HepG2 (cell line): ENCODE measurements around the gene PCBP4. TPM values are rescaled to one million over a fixed set of nuclear protein-coding genes. Genes with fewer than 3 reads are reported as not detected.

Experiments used
- DMAP1 ChIP-seq: IDR thresholded peaks from 2 replicates; pipeline ENCODE4 v1.6.1; 2016
- FIP1L1 ChIP-seq: fragments of 200-400 bp; formaldehyde crosslinking; IDR thresholded peaks from 2 replicates; pipeline ENCODE4 v1.6.1; 2018; ENCODE audit warnings: low read depth, mild to moderate bottlenecking, low read length, moderate library complexity, borderline replicate concordance; ENCODE audit not compliant: insufficient read depth
- FOSL2 ChIP-seq: sonication (generic); formaldehyde crosslinking; IDR thresholded peaks from 2 replicates; pipeline ENCODE4 v1.4.0; 2020; ENCODE audit warnings: missing genetic modification reagents
- FOXA3 ChIP-seq: IDR thresholded peaks from 2 replicates; pipeline ENCODE4 v1.6.1; 2016; ENCODE audit warnings: missing genetic modification reagents, missing compliant biosample characterization
- HCFC1 ChIP-seq: fragments of 150-350 bp; IDR thresholded peaks from 2 replicates; pipeline ENCODE4 v1.6.1; 2014; ENCODE audit warnings: low read depth, low read length
- KAT2B ChIP-seq: fragments of 150-350 bp; IDR thresholded peaks from 2 replicates; pipeline ENCODE4 v1.6.1; 2014; ENCODE audit warnings: low read depth, low read length, borderline replicate concordance
- KDM5B ChIP-seq: sonication (generic); formaldehyde crosslinking; IDR thresholded peaks from 2 replicates; pipeline ENCODE4 v1.4.0; 2020; ENCODE audit warnings: missing genetic modification reagents, mild to moderate bottlenecking, borderline replicate concordance
- MAFF ChIP-seq: IDR thresholded peaks from 2 replicates; pipeline ENCODE4 v1.6.1; 2011; ENCODE audit warnings: low read depth, low read length, improper control_type of control experiment
- MTA1 ChIP-seq: sonication (generic); formaldehyde crosslinking; IDR thresholded peaks from 2 replicates; pipeline ENCODE4 v1.4.0; 2020; ENCODE audit warnings: missing genetic modification reagents, mild to moderate bottlenecking, borderline replicate concordance
- NFRKB ChIP-seq: fragments of 450-650 bp; IDR thresholded peaks from 2 replicates; pipeline ENCODE4 v1.6.1; 2017
- ONECUT2 ChIP-seq: sonication (generic); formaldehyde crosslinking; IDR thresholded peaks from 2 replicates; pipeline ENCODE4 v1.4.0; 2020; ENCODE audit warnings: missing genetic modification reagents
- RNF2 ChIP-seq: fragments of 450-650 bp; conservative IDR thresholded peaks from 2 replicates; pipeline ENCODE4 v1.6.1; 2016; ENCODE audit warnings: low read depth
- SAP130 ChIP-seq: IDR thresholded peaks from 2 replicates; pipeline ENCODE4 v1.6.1; 2016; ENCODE audit warnings: low read depth
- SIX1 ChIP-seq: sonication (generic); formaldehyde crosslinking; IDR thresholded peaks from 2 replicates; pipeline ENCODE4 v1.4.0; 2020; ENCODE audit warnings: missing genetic modification reagents, borderline replicate concordance
- SP1 ChIP-seq, 2 experiments: fragments of 450-650 bp in 1 of 2; sonication (generic) in 1 of 2; formaldehyde crosslinking in 1 of 2; IDR thresholded peaks; 2 replicates each; pipeline versions ENCODE4 v1.4.0 to v1.6.1; 2016 to 2020; ENCODE audit warnings: missing genetic modification reagents in 1 of 2
- TBX2 ChIP-seq: sonication (generic); formaldehyde crosslinking; IDR thresholded peaks from 2 replicates; pipeline ENCODE4 v1.5.0; 2020; ENCODE audit warnings: missing genetic modification reagents, mild to moderate bottlenecking, borderline replicate concordance
- TSC22D2 ChIP-seq: sonication (generic); formaldehyde crosslinking; IDR thresholded peaks from 2 replicates; pipeline ENCODE4 v1.5.1; 2020; ENCODE audit warnings: missing genetic modification reagents, mild to moderate bottlenecking, borderline replicate concordance
- ZBTB7A ChIP-seq: sonication (generic); formaldehyde crosslinking; IDR thresholded peaks from 2 replicates; pipeline ENCODE4 v1.8.0; 2022; ENCODE audit warnings: mild to moderate bottlenecking, missing genetic modification reagents
- ZFP82 ChIP-seq: sonication (generic); formaldehyde crosslinking; IDR thresholded peaks from 2 replicates; pipeline ENCODE4 v1.5.1; 2020; ENCODE audit warnings: mild to moderate bottlenecking, missing genetic modification reagents, borderline replicate concordance
- ZNF205 ChIP-seq: IDR thresholded peaks from 2 replicates; pipeline ENCODE4 v1.6.1; 2018; ENCODE audit warnings: missing biosample characterization, missing genetic modification reagents
- ZNF235 ChIP-seq: sonication (generic); formaldehyde crosslinking; IDR thresholded peaks from 2 replicates; pipeline ENCODE4 v1.8.1; 2023; ENCODE audit warnings: mild to moderate bottlenecking, missing genetic modification reagents, borderline replicate concordance
- ZNF24 ChIP-seq: fragments of 450-650 bp; IDR thresholded peaks from 2 replicates; pipeline ENCODE4 v1.6.1; 2017; ENCODE audit warnings: antibody characterized with exemption, mild to moderate bottlenecking
- ZNF747 ChIP-seq: sonication (generic); formaldehyde crosslinking; IDR thresholded peaks from 2 replicates; pipeline ENCODE4 v1.8.1; 2023; ENCODE audit warnings: missing genetic modification reagents, mild to moderate bottlenecking, borderline replicate concordance
- polyA plus RNA-seq, 8 experiments: library from polyadenylated mRNA; depleted of rRNA in 3 of 8; stranded (reverse) in 7 of 8; unstranded in 1 of 8; fragments of >200 nt; fragmentation: Illumina TruSeq in 4 of 8; extraction: Trizol in 4 of 8; gene quantifications; 2 replicates each; pipeline versions ENCODE4 v1.2.1 to v1.2.3, GENCODE V29; 2011 to 2016; ENCODE audit warnings: low read depth in 4 of 8, missing spikeins in 1 of 8, mixed read lengths in 1 of 8; ENCODE audit not compliant: insufficient read depth in 1 of 8
- total RNA-seq, 5 experiments: library from RNA; depleted of rRNA; stranded (reverse); fragments of >200 nt; fragmentation: Illumina TruSeq; extraction: Trizol; gene quantifications; 2 replicates each; pipeline ENCODE4 v1.2.3, GENCODE V29; 2016; ENCODE audit warnings: low read depth in 1 of 5
- TF ChIP-seq, protein P1 (sequence below): sonication (generic); formaldehyde crosslinking; IDR thresholded peaks from 2 replicates; pipeline ENCODE4 v1.8.0; 2022; ENCODE audit warnings: missing genetic modification reagents, mild to moderate bottlenecking, borderline replicate concordance
- TF ChIP-seq, protein P2 (sequence below): sonication (generic); formaldehyde crosslinking; IDR thresholded peaks from 2 replicates; pipeline ENCODE4 v1.8.1; 2023; ENCODE audit warnings: mild to moderate bottlenecking, inconsistent platforms, moderate library complexity, missing genetic modification reagents, borderline replicate concordance
- TF ChIP-seq, protein P3 (sequence below): sonication (generic); formaldehyde crosslinking; IDR thresholded peaks from 2 replicates; pipeline ENCODE4 v1.4.0; 2020; ENCODE audit warnings: missing genetic modification reagents
- TF ChIP-seq, protein P4 (sequence below): IDR thresholded peaks from 2 replicates; pipeline ENCODE4 v1.6.1; 2016; ENCODE audit warnings: low read depth, control low read depth

PCBP4 gene
- total and polyA plus RNA-seq, 2 of the 13 experiments (the other 11 are each of a cell fraction or from before 2014, with no cell fraction given) = 36.8 to 51.3 TPM

DNA sequence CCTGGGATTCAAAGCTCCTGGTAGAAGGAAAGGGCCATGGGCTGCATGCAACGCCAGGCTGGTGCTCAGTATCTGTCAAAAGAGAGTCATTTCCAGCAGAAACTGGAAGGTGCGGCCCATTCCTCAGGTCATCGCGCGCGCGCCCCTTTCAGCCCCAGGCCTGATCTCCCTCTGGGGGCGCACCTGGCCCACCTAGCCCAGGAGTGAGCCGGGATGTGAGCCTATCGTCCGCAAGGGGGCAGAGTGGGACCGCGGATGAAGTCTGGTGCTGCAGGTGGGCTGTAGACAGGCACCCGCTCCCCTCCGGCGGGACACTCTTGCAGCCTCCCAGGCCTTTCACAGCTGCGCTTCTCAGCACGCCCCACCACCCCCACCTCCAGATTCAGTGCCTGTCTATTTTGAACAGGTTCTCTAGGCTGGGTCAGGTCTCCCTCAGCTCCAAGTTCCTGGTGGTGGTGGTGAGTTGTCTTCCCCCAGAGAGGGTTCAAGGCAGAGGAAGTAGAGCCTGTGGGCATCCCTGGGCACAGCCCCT, 34.3 kb upstream of the PCBP4 start (continued):
- TF ChIP-seq FIP1L1 (no peak), NFRKB (no peak), TSC22D2 (CRISPR knock-in tag) (no peak), KAT2B (no peak), RNF2 (no peak), KDM5B (CRISPR knock-in tag) (peak; percentile 39; the same call in 1 of the 2 replicates), ZFP82 (CRISPR knock-in tag) (no peak), ZNF24 (no peak), ONECUT2 (no peak), ZNF235 (no peak), ZNF205 (CRISPR knock-in tag) (peak; percentile 60; the same call in 1 of the 2 replicates), ZNF747 (CRISPR knock-in tag) (no peak), FOXA3 (CRISPR knock-in tag) (no peak), SIX1 (no peak), MTA1 (CRISPR knock-in tag) (peak; percentile 71; the same call in 1 of the 2 replicates), DMAP1 (no peak), FOSL2 (peak; percentile 57), MAFF (no peak), TBX2 (CRISPR knock-in tag) (no peak), ZBTB7A (CRISPR knock-in tag) (peak; percentile 97; the same call in 1 of the 2 replicates), SAP130 (CRISPR knock-in tag) (peak; percentile 44), SP1 (IDR thresholded peaks at IDR 0.05) (no peak), SP1 (CRISPR knock-in tag; IDR thresholded peaks at IDR 0.05) (0 out of 2 replicates have a peak, but pooled peaks have one; percentile 46), HCFC1 (no peak)
- TF ChIP-seq, protein P1, sequence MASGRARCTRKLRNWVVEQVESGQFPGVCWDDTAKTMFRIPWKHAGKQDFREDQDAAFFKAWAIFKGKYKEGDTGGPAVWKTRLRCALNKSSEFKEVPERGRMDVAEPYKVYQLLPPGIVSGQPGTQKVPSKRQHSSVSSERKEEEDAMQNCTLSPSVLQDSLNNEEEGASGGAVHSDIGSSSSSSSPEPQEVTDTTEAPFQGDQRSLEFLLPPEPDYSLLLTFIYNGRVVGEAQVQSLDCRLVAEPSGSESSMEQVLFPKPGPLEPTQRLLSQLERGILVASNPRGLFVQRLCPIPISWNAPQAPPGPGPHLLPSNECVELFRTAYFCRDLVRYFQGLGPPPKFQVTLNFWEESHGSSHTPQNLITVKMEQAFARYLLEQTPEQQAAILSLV = no peak; the same call in 1 of the 2 replicates
- TF ChIP-seq, protein P2, sequence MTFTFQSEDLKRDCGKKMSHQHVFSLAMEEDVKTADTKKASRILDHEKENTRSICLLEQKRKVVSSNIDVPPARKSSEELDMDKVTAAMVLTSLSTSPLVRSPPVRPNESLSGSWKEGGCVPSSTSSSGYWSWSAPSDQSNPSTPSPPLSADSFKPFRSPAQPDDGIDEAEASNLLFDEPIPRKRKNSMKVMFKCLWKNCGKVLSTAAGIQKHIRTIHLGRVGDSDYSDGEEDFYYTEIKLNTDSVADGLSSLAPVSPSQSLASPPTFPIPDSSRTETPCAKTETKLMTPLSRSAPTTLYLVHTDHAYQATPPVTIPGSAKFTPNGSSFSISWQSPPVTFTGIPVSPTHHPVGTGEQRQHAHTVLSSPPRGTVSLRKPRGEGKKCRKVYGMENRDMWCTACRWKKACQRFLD (CRISPR knock-in tag) = no peak
- TF ChIP-seq, protein P3, sequence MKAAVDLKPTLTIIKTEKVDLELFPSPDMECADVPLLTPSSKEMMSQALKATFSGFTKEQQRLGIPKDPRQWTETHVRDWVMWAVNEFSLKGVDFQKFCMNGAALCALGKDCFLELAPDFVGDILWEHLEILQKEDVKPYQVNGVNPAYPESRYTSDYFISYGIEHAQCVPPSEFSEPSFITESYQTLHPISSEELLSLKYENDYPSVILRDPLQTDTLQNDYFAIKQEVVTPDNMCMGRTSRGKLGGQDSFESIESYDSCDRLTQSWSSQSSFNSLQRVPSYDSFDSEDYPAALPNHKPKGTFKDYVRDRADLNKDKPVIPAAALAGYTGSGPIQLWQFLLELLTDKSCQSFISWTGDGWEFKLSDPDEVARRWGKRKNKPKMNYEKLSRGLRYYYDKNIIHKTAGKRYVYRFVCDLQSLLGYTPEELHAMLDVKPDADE (CRISPR knock-in tag) = no peak
- TF ChIP-seq, protein P4, sequence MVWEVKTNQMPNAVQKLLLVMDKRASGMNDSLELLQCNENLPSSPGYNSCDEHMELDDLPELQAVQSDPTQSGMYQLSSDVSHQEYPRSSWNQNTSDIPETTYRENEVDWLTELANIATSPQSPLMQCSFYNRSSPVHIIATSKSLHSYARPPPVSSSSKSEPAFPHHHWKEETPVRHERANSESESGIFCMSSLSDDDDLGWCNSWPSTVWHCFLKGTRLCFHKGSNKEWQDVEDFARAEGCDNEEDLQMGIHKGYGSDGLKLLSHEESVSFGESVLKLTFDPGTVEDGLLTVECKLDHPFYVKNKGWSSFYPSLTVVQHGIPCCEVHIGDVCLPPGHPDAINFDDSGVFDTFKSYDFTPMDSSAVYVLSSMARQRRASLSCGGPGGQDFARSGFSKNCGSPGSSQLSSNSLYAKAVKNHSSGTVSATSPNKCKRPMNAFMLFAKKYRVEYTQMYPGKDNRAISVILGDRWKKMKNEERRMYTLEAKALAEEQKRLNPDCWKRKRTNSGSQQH (CRISPR knock-in tag) = no peak
